KMS-11 (cell line): ENCODE data around the gene NFAT5.
"Not testable (repeated sequence)": the region's sequence is repeated elsewhere in the genome, so short reads cannot be mapped to it uniquely, and the experiment has no call there.

Experiments
- H2AFZ ChIP-seq: fragments of 200-600 bp; sonication (generic); 2 replicates; pipeline ENCODE4 v1.6.1; 2016; ENCODE audit warnings: antibody characterized with exemption, mixed run types, low read depth
- H3K27ac ChIP-seq: fragments of 200-600 bp; sonication (generic); 2 replicates; pipeline ENCODE4 v1.6.1; 2016; ENCODE audit warnings: mild to moderate bottlenecking, mixed run types
- H3K27me3 ChIP-seq: fragments of 200-600 bp; sonication (generic); 2 replicates; pipeline ENCODE4 v1.6.1; 2017; ENCODE audit warnings: mild to moderate bottlenecking, low read depth, mixed run types, moderate library complexity; ENCODE audit not compliant: insufficient read depth
- H3K36me3 ChIP-seq: fragments of 200-600 bp; sonication (generic); 2 replicates; pipeline ENCODE4 v1.6.1; 2017; ENCODE audit warnings: mild to moderate bottlenecking, mixed run types; ENCODE audit not compliant: insufficient read depth
- H3K4me1 ChIP-seq: fragments of 200-600 bp; sonication (generic); 2 replicates; pipeline ENCODE4 v1.6.1; 2016; ENCODE audit warnings: mild to moderate bottlenecking, low read depth, mixed run types; ENCODE audit not compliant: poor library complexity, severe bottlenecking
- H3K4me2 ChIP-seq: fragments of 200-600 bp; sonication (generic); 2 replicates; pipeline ENCODE4 v1.7.0; 2016; ENCODE audit warnings: mild to moderate bottlenecking, mixed run types
- H3K4me3 ChIP-seq: fragments of 200-600 bp; sonication (generic); IDR thresholded peaks from 2 replicates; pipeline ENCODE4 v1.6.1; 2017; ENCODE audit warnings: low read depth, low read length, mixed read lengths; ENCODE audit not compliant: insufficient read depth
- H3K79me2 ChIP-seq: fragments of 200-600 bp; sonication (generic); 2 replicates; pipeline ENCODE4 v1.6.1; 2016; ENCODE audit warnings: low read depth, mixed run types; ENCODE audit not compliant: insufficient read depth
- H3K9ac ChIP-seq: fragments of 200-600 bp; sonication (generic); 2 replicates; pipeline ENCODE4 v1.6.1; 2016; ENCODE audit warnings: mild to moderate bottlenecking, mixed run types
- H4K20me1 ChIP-seq: fragments of 200-600 bp; sonication (generic); 2 replicates; pipeline ENCODE4 v1.6.1; 2016; ENCODE audit warnings: mild to moderate bottlenecking, mixed run types; ENCODE audit not compliant: insufficient read depth
- TF ChIP-seq, protein P1 (sequence below): fragments of 200-600 bp; sonication (generic); conservative IDR thresholded peaks from 2 replicates; pipeline ENCODE4 v1.6.1; 2017; ENCODE audit warnings: low read depth, mild to moderate bottlenecking, antibody characterized with exemption, low read length, moderate library complexity, mixed read lengths

Gene NFAT5

GRCh38 chr16:69537706-69538080, 28.1 kb upstream of the NFAT5 start:
- Histone ChIP-seq H2AFZ (no peak overlapping the region), H3K27me3 (no peaks in the 10 kb centered on the region), H3K4me3 (no peak overlapping the region), H4K20me1 (no peaks in the 10 kb centered on the region), H3K79me2 (no peaks in the 10 kb centered on the region), H3K9ac (no peak overlapping the region), H3K36me3 (no peaks in the 10 kb centered on the region), H3K4me1 (no peaks in the 10 kb centered on the region), H3K4me2 (no peak overlapping the region), H3K27ac (no peak overlapping the region)
- TF ChIP-seq, protein P1, sequence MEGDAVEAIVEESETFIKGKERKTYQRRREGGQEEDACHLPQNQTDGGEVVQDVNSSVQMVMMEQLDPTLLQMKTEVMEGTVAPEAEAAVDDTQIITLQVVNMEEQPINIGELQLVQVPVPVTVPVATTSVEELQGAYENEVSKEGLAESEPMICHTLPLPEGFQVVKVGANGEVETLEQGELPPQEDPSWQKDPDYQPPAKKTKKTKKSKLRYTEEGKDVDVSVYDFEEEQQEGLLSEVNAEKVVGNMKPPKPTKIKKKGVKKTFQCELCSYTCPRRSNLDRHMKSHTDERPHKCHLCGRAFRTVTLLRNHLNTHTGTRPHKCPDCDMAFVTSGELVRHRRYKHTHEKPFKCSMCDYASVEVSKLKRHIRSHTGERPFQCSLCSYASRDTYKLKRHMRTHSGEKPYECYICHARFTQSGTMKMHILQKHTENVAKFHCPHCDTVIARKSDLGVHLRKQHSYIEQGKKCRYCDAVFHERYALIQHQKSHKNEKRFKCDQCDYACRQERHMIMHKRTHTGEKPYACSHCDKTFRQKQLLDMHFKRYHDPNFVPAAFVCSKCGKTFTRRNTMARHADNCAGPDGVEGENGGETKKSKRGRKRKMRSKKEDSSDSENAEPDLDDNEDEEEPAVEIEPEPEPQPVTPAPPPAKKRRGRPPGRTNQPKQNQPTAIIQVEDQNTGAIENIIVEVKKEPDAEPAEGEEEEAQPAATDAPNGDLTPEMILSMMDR = no peak

- H3K4me2 ChIP-seq = no peak overlapping the region
- no peaks in the 10 kb centered on the region for H3K27me3 ChIP-seq
- no peak overlapping the region for H3K27ac ChIP-seq
- no peak overlapping the region for H2AFZ ChIP-seq
- TF ChIP-seq, protein P1 = no peak
- no peaks in the 10 kb centered on the region for H3K36me3 ChIP-seq
- H3K79me2 ChIP-seq = no peaks in the 10 kb centered on the region
- H3K4me3 ChIP-seq = no peak overlapping the region
- H3K4me1 ChIP-seq = no peaks in the 10 kb centered on the region
- H4K20me1 ChIP-seq = no peaks in the 10 kb centered on the region
- H3K9ac ChIP-seq = no peak overlapping the region
Measured at GRCh38 chr16:69538808-69539207, 27.0 kb upstream of the NFAT5 start.

DNA sequence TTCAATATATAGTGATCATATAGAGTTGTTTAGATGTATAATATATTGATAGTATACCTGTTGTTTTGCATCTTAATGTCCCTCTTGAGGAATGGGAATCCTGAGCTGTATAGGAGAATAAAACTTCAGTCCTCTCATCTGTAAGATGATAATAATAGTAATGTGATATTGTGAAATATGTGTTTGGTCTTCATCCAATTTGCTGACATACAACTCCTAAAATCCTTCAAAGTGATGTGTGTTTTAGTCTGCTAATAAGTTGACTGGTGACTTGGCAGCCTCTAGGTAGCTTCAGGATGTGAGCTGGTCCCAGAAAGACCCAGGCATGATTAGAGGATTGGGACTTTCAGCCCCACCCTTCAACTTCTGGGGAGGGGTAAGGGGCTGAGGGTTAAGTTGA, 22.8 kb upstream of the NFAT5 start:
- no peak overlapping the region for H3K27ac ChIP-seq
- H4K20me1 ChIP-seq = no peaks in the 10 kb centered on the region
- H3K79me2 ChIP-seq = no peaks in the 10 kb centered on the region
- no peaks in the 10 kb centered on the region for H3K4me1 ChIP-seq
- H3K36me3 ChIP-seq = no peaks in the 10 kb centered on the region
- TF ChIP-seq, protein P1 = no peak
- H3K4me2 ChIP-seq = no peak overlapping the region
- H3K27me3 ChIP-seq = no peaks in the 10 kb centered on the region
- H3K9ac ChIP-seq = no peak overlapping the region
- H2AFZ ChIP-seq = no peak overlapping the region
- H3K4me3 ChIP-seq = no peak overlapping the region

DNA sequence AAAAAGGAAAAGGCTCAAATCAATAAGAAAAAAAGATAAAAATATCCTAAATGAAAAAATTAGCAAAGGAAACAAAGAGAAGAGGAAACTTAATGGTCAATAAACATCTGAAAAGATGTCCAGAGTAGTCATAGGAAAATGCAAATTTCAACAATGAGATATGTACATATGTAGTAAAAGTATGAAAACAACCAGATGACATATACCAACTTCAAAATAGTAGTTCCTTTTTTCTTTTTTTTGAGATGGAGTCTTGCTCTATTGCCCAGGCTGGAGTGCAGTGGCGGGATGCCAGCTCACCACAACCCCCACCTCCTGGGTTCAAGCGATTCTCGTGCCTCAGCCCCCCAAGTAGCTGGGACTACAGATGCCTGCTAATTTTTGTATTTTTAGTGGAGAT, 21.7 kb upstream of the NFAT5 start:
- no peak overlapping the region for H2AFZ ChIP-seq
- no peak overlapping the region for H3K4me2 ChIP-seq
- H3K27me3 ChIP-seq = no peaks in the 10 kb centered on the region
- no peak overlapping the region for H3K9ac ChIP-seq
- H3K4me1 ChIP-seq = no peaks in the 10 kb centered on the region
- no peak overlapping the region for H3K27ac ChIP-seq
- TF ChIP-seq, protein P1 = no peak
- no peak overlapping the region for H3K4me3 ChIP-seq
- no peaks in the 10 kb centered on the region for H3K79me2 ChIP-seq
- H4K20me1 ChIP-seq = no peaks in the 10 kb centered on the region
- H3K36me3 ChIP-seq = no peaks in the 10 kb centered on the region

- H3K4me2 ChIP-seq, H3K9ac ChIP-seq, H3K4me1 ChIP-seq, H3K36me3 ChIP-seq, H3K27me3 ChIP-seq, H3K4me3 ChIP-seq, H4K20me1 ChIP-seq, H2AFZ ChIP-seq, H3K27ac ChIP-seq, H3K79me2 ChIP-seq: not testable (repeated sequence)
Measured at GRCh38 chr16:69546663-69547062, 19.1 kb upstream of the NFAT5 start.
